NB4 (cell line): ENCODE data around the gene SDF2.
A peak's percentile ranks its signal among the peaks of the same experiment; 100 is the strongest.

Experiments
- DNase-seq: peaks from one replicate; pipeline ENCODE4 v3.0.0; 2010; ENCODE audit warnings: low read depth
- H3K4me3 ChIP-seq: one replicate; pipeline ENCODE4 v1.5.1; 2011; ENCODE audit warnings: mild to moderate bottlenecking, low read depth, low read length, moderate library complexity
- MYC ChIP-seq: IDR thresholded peaks from 2 replicates; pipeline ENCODE4 v1.6.1; 2011; ENCODE audit warnings: low read depth, low read length
- POLR2A ChIP-seq: IDR thresholded peaks from 2 replicates; pipeline ENCODE4 v1.6.1; 2011; ENCODE audit warnings: mild to moderate bottlenecking; ENCODE audit not compliant: insufficient read length; ENCODE audit errors: extremely low read depth
- TF ChIP-seq, protein P1 (sequence below): IDR thresholded peaks from 2 replicates; pipeline ENCODE4 v1.6.1; 2011; ENCODE audit warnings: low read depth, low read length
- TF ChIP-seq, protein P2 (sequence below): IDR thresholded peaks from one replicate; pipeline ENCODE4 v1.5.1; 2012; ENCODE audit warnings: low read depth, low read length

The SDF2 gene, protein sequence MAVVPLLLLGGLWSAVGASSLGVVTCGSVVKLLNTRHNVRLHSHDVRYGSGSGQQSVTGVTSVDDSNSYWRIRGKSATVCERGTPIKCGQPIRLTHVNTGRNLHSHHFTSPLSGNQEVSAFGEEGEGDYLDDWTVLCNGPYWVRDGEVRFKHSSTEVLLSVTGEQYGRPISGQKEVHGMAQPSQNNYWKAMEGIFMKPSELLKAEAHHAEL

DNA sequence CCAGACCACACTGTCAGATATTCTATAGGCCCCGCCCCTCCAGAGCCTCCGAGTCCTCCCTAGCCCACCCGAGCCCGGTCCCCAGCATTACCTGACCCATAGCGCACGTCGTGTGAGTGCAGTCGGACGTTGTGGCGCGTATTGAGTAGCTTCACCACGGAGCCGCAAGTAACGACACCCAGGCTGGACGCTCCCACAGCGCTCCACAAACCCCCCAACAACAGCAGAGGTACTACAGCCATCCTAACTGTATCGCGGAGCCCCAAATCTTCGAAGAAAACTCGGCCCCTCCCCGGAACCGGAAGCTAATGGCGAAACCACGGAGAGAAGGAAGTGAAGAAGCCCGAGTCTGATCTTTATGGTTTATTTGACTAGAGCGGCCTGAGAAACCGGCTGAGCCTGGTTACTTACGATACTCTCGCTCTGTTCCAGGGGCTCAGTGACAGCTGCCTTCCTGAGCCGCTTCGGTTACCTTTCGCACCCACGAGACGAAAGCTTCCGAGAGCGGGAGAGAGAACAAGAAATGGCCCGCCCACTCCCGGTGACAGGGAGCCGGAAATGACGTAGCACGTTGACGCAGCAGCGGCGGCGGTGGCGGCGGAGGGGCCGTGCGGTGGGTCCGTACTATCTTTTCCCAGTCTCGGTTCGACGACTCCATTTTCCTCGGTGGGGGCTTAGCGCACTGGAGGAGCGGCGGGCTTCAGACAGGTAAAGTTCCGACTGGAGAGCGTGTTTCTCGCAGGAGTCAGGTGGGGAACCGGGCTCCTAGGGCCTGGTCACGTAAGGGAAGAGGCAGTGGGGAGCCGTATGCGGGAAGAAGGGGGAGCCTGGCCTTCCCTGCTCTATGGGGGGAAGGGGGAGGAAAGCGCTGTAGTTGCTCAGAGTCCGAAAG, at the start of gene SDF2, which contains the start of gene SUPT6H:
Gene SDF2, minus strand, starts transcription at position 272 of the 892 bp plus-strand sequence. Its CDS starts 30 bp downstream, at position 242.
Gene SUPT6H, plus strand, starts transcription at position 571 of the 892 bp plus-strand sequence. CDS start 11,197 bp downstream, outside the sequence.
- TF ChIP-seq, protein P1, sequence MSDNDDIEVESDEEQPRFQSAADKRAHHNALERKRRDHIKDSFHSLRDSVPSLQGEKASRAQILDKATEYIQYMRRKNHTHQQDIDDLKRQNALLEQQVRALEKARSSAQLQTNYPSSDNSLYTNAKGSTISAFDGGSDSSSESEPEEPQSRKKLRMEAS, result peak; percentile 75
- TF ChIP-seq MYC, result peak; percentile 54; the same call in 1 of the 2 replicates
- peak; percentile 66 for TF ChIP-seq POLR2A
- TF ChIP-seq, protein P2, sequence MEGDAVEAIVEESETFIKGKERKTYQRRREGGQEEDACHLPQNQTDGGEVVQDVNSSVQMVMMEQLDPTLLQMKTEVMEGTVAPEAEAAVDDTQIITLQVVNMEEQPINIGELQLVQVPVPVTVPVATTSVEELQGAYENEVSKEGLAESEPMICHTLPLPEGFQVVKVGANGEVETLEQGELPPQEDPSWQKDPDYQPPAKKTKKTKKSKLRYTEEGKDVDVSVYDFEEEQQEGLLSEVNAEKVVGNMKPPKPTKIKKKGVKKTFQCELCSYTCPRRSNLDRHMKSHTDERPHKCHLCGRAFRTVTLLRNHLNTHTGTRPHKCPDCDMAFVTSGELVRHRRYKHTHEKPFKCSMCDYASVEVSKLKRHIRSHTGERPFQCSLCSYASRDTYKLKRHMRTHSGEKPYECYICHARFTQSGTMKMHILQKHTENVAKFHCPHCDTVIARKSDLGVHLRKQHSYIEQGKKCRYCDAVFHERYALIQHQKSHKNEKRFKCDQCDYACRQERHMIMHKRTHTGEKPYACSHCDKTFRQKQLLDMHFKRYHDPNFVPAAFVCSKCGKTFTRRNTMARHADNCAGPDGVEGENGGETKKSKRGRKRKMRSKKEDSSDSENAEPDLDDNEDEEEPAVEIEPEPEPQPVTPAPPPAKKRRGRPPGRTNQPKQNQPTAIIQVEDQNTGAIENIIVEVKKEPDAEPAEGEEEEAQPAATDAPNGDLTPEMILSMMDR, result no peak
- peak within 1 kb of the TSS; percentile 95 for H3K4me3 ChIP-seq
- DNase-seq, result peak; percentile 91

DNA sequence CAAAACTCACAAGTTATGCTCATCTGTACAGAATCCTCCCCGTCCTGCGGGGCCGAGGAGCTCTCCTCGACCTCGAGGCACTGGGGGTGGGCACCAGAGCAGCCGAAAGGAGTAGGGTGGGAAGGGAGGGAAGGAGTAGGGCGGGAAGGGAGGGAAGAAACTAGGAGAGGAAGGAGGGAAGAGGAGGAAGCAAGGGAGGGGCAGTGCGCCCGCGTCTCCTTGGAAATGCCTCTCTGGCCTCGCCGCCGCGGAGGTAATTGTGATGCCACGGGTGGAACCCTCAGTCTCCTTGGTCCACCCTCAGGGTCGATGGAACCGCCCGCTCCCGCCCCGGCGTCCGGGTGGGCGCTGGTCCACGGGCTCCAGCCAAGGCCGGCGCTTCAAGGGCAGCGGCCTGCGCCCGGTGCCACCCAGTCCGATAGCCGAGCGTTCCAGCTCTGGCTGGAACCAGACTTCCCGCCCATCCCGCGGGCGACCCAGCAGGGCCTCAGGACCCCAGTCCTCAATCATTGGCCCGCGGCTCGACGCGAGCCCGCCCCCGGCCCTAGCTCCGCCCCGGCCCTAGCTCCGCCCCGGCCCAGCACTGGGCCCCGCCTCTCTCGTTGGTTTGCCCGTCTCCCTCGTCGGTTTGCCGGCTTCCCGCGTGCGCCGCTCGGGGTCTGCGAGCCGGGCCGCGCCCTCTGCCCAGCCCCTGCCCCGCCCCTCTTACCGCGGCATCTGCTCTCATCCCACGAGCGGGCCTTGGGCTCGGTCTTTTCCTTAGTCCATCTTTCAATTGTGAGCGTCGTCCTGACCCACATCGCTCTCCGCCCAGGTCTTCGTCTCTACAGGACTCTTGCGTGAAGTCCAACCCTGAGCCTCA, 49.4 kb upstream of the SDF2 start:
- peak overlapping the region; percentile 88 for H3K4me3 ChIP-seq
- DNase-seq, result peak; percentile 97
- TF ChIP-seq MYC (no peak; the same call in none of the 2 replicates), POLR2A (peak; percentile 94)
- TF ChIP-seq, protein P1, result peak; percentile 57; the same call in 1 of the 2 replicates
- TF ChIP-seq, protein P2, result no peak

DNA sequence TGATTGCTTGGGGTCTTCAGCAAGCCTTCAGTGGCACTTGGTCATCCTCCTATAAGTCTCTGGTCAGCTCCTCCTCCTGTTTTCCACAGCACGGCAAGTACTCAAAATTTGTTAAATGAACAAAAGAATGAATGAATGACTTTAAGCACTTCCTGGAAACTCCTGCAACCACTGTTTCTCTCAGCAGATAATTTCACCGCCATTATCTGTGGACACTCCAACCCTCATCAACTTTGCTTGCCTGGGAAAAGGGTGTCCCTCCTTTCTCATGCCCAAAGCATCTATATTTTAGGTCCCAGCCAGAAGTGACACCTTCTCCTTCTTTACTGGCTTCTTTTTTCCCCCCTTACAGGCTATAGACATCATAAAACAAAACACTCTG, 45.6 kb upstream of the SDF2 start:
- no peak for DNase-seq
- TF ChIP-seq MYC, result no peak
- TF ChIP-seq POLR2A, result no peak
- TF ChIP-seq, protein P1, result no peak
- H3K4me3 ChIP-seq, result no peak overlapping the region

DNA sequence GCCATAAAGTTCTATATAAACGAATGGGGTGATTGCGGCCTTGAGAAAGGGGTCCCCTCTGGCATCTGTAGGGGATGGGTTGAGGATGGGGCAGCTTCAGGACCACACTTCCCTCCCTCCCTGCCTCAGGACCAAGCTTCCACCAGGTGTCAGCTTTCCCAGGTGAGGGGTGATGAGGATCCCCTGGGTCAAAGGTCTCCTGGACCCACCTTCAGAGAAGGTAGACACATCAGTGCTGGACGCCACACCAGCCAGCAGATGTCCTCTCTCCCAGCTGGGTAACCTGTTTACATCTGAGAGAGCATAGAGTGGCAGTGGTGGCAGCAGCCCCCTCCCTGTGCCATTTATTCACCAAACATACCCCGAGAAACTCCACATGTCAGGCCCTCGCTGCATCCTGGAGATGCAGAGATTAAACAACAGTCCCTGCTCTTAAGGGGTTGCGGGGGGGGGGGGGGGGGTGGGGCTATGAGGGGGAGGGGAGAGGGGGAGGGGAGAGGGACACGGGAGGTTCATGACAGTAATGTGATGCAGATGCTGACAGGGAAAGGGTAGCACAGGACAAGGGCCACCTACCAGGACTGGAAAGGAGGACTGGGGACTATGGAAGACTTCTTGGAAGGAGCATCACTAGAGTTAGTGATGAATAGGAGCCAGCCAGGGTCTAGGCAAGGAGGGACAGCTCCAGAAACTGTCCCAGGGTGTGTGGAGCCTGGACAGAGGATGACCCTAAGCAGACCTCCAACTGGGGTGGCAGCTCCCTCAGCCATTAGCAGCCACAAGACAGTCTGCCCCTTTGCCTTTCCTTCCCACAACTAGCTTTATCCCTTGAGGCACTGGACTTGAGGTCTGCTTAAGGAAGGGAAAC, 45.0 kb upstream of the SDF2 start:
- no peak overlapping the region for H3K4me3 ChIP-seq
- TF ChIP-seq, protein P2, result no peak
- TF ChIP-seq, protein P1, result no peak
- no peak for DNase-seq

DNA sequence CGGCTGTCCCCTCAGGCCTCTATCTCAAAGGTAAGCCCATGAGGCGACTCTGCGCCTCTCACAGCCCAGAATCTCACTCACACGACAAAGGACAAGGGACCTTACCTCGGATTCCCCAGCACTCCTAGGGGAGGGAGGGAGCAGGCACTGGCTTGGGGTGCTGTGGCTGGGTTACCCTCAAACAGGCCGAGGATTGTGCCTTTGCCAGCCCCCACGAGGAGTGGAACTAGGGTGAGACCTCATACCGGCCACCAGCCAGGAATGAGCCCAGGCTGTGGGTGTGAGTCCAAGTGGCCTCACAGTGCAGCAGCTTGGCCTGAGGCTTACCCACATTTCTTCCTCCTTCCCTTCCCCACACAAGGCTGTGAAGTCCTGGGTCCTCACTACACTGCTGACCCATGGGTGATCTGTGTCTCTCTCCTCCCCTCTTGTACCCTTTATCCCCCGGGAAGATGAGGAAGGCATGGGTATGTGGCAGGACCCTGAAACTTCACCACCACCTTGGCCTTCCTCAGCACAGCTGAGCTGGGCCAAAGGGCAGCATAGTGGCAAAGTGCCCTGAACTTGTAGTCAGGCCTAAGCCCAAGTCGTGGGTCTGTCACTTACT, 44.1 kb upstream of the SDF2 start:
- DNase-seq, result no peak
- TF ChIP-seq MYC (no peak), POLR2A (no peak)
- TF ChIP-seq, protein P2, result no peak
- TF ChIP-seq, protein P1, result no peak

More for the DNA sequence above, 44.1 kb upstream of the SDF2 start:
- no peak overlapping the region for H3K4me3 ChIP-seq
